OCI-LY1 (cell line): ENCODE results near the gene PIP.
"Not testable (repeated sequence)": the region's sequence is repeated elsewhere in the genome, so short reads cannot be mapped to it uniquely, and the experiment has no call there.

Source experiments
- H2AFZ ChIP-seq: fragments of 200-600 bp; sonication (generic), shearing (Covaris generic); 2 replicates; pipeline ENCODE4 v1.6.0; 2014; ENCODE audit warnings: antibody characterized with exemption, mild to moderate bottlenecking, low read length
- H3F3A ChIP-seq: fragments of 200-600 bp; sonication (generic), shearing (Covaris generic); 2 replicates; pipeline ENCODE4 v1.6.0; 2014; ENCODE audit warnings: mild to moderate bottlenecking, antibody characterized with exemption, low read length, moderate library complexity; ENCODE audit not compliant: insufficient read depth
- H3K27ac ChIP-seq: fragments of 200-600 bp; sonication (generic); 2 replicates; pipeline ENCODE4 v1.5.1; 2014; ENCODE audit warnings: low read length, mixed run types, mild to moderate bottlenecking, low read depth; ENCODE audit not compliant: poor library complexity, severe bottlenecking
- H3K27me3 ChIP-seq: fragments of 200-600 bp; sonication (generic); 2 replicates; pipeline ENCODE4 v1.6.0; 2014; ENCODE audit warnings: antibody characterized with exemption, mild to moderate bottlenecking, low read length, moderate library complexity; ENCODE audit not compliant: insufficient read depth
- H3K36me3 ChIP-seq: fragments of 200-600 bp; sonication (generic); 2 replicates; pipeline ENCODE4 v1.6.1; 2014; ENCODE audit warnings: mild to moderate bottlenecking, antibody characterized with exemption, low read length, moderate library complexity, mixed read lengths; ENCODE audit not compliant: insufficient read depth
- H3K4me1 ChIP-seq: fragments of 200-600 bp; sonication (generic); 2 replicates; pipeline ENCODE4 v1.5.1; 2014; ENCODE audit warnings: mild to moderate bottlenecking, low read length, moderate library complexity; ENCODE audit not compliant: insufficient read depth, severe bottlenecking
- H3K4me2 ChIP-seq: fragments of 200-600 bp; sonication (generic), shearing (Covaris generic); 2 replicates; pipeline ENCODE4 v1.6.1; 2014; ENCODE audit warnings: low read length
- H3K4me3 ChIP-seq: fragments of 200-600 bp; sonication (generic); 2 replicates; pipeline ENCODE4 v1.5.1; 2014; ENCODE audit warnings: low read length, low read depth, mild to moderate bottlenecking, mixed read lengths; ENCODE audit not compliant: poor library complexity, severe bottlenecking
- H3K79me2 ChIP-seq: fragments of 200-600 bp; shearing (Covaris generic); 2 replicates; pipeline ENCODE4 v1.6.1; 2016; ENCODE audit warnings: mixed run types, low read length, mixed read lengths; ENCODE audit not compliant: insufficient read depth
- H3K9ac ChIP-seq: fragments of 200-600 bp; sonication (generic), shearing (Covaris generic); 2 replicates; pipeline ENCODE4 v1.6.1; 2014; ENCODE audit warnings: mild to moderate bottlenecking, low read length, mixed read lengths
- H3K9me2 ChIP-seq: fragments of 200-600 bp; sonication (generic), shearing (Covaris generic); 2 replicates; pipeline ENCODE4 v1.6.1; 2014; ENCODE audit warnings: low read depth, mild to moderate bottlenecking, low read length, mixed read lengths
- H3K9me3 ChIP-seq: fragments of 200-600 bp; shearing (Covaris generic); 2 replicates; pipeline ENCODE4 v1.6.1; 2014; ENCODE audit warnings: low read length, mixed read lengths
- H4K20me1 ChIP-seq: fragments of 200-600 bp; sonication (generic), shearing (Covaris generic); 2 replicates; pipeline ENCODE4 v1.6.0; 2016; ENCODE audit warnings: mild to moderate bottlenecking, low read length; ENCODE audit not compliant: insufficient read depth
- CTCF ChIP-seq: fragments of 200-600 bp; sonication (generic), shearing (Covaris generic); IDR thresholded peaks from 2 replicates; pipeline ENCODE4 v1.5.1; 2017; ENCODE audit warnings: mild to moderate bottlenecking, antibody characterized with exemption, low read length, moderate library complexity, mixed read lengths
- EZH2 ChIP-seq: fragments of 200-600 bp; sonication (generic), shearing (Covaris generic); IDR thresholded peaks from 2 replicates; pipeline ENCODE4 v1.8.0; 2017; ENCODE audit warnings: borderline replicate concordance, mixed run types, mild to moderate bottlenecking, antibody characterized with exemption, low read length, moderate library complexity, mixed read lengths

The PIP gene

GRCh38 chr7:143131781-143132180 is at the start of gene PIP:
PIP (plus strand) TSS chr7:143132077; CDS start chr7:143132117, 40 bp downstream.
- Histone ChIP-seq H3K4me3 (no peak within 1 kb of the TSS), H3K9ac (no peak within 1 kb of the TSS), H3K9me2 (no peaks in the 10 kb centered on the region), H4K20me1 (no peaks in the 10 kb centered on the region), H3F3A (no peaks in the 10 kb centered on the region), H3K36me3 (no peaks in the 10 kb centered on the region), H3K27me3 (no peaks in the 10 kb centered on the region), H3K79me2 (no peaks in the 10 kb centered on the region), H3K4me1 (no peaks in the 10 kb centered on the region), H2AFZ (no peak within 1 kb of the TSS), H3K9me3 (no peaks in the 10 kb centered on the region), H3K27ac (no peak within 1 kb of the TSS), H3K4me2 (no peak within 1 kb of the TSS)
- no peak for TF ChIP-seq EZH2
- no peak for TF ChIP-seq CTCF

GRCh38 chr7:143085109-143085508 is 46.8 kb upstream of the PIP start:
- Histone ChIP-seq H4K20me1 (no peaks in the 10 kb centered on the region), H3K4me2 (no peak overlapping the region), H3K4me3 (no peak overlapping the region), H3K9ac (no peak overlapping the region), H3K27ac (no peak overlapping the region), H3K27me3 (no peaks in the 10 kb centered on the region; the same call in 1 of the 2 replicates), H3F3A (no peaks in the 10 kb centered on the region), H3K9me2 (no peaks in the 10 kb centered on the region), H3K79me2 (no peaks in the 10 kb centered on the region), H3K9me3 (no peaks in the 10 kb centered on the region), H2AFZ (no peak overlapping the region), H3K4me1 (no peaks in the 10 kb centered on the region), H3K36me3 (no peaks in the 10 kb centered on the region)
- TF ChIP-seq EZH2 (no peak), CTCF (no peak)

GRCh38 chr7:143085610-143086009 is 46.3 kb upstream of the PIP start:
- H3K9me2 ChIP-seq, H3F3A ChIP-seq, H3K4me2 ChIP-seq, H3K79me2 ChIP-seq, H3K4me1 ChIP-seq, H3K9me3 ChIP-seq, H3K4me3 ChIP-seq, H2AFZ ChIP-seq, H4K20me1 ChIP-seq, H3K36me3 ChIP-seq, H3K27me3 ChIP-seq, H3K27ac ChIP-seq, H3K9ac ChIP-seq: not testable (repeated sequence)

GRCh38 chr7:143088549-143089231 is 43.2 kb upstream of the PIP start:
- H4K20me1 ChIP-seq, H3K79me2 ChIP-seq, H3K27ac ChIP-seq, H3K4me2 ChIP-seq, H3K27me3 ChIP-seq, H3K9me3 ChIP-seq, H2AFZ ChIP-seq, H3K4me3 ChIP-seq, H3K9ac ChIP-seq, H3F3A ChIP-seq, H3K36me3 ChIP-seq, H3K9me2 ChIP-seq, H3K4me1 ChIP-seq: not testable (repeated sequence)
